ENCODE measurements around the gene PPP4R1. TPM values are rescaled to one million over a fixed set of nuclear protein-coding genes. Genes with fewer than 3 reads are reported as not detected.

PPP4R1 gene
- total RNA-seq, 1 experiment from 2014 or later = 106 TPM

DNA sequence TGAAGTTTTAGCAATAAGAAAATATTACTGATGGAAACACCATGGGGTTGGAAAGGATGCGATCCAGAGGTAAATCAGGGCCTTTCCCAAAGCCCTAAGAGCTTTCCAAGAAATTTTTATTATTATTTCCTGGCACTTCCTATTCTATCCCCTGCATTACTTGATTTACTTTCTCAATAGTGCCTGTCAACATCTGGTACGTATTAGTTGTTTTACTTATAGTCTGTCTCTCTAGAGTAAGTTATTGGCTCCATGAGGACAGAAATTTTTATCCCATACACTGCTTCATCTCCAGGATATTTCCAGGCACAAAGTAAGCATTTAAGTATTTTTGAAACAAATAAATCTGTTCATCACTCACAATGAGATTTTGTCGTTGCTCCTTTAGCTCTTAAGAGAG is 18.1 kb downstream of the PPP4R1 start:
- no peak for TF ChIP-seq CTCF (conservative IDR thresholded peaks at IDR 0.05)
- H3K4ac ChIP-seq (ENCODE audit: low read depth, low read length) = no peak overlapping the region
- H3K9ac ChIP-seq (ENCODE audit: extremely low read depth, insufficient read length, low read length) = no peak overlapping the region
- no peaks in the 10 kb centered on the region for H3K27me3 ChIP-seq (ENCODE audit: insufficient read depth, low read length)
- no peak overlapping the region for H2AK5ac ChIP-seq (ENCODE audit: insufficient read length, low read length)
- H3K23me2 ChIP-seq (ENCODE audit: insufficient read length, low read depth, low read length, poor library complexity, severe bottlenecking) = no peaks in the 10 kb centered on the region
- Mint-ChIP-seq H3K4me1 (peaks cover 6 to 17% of the 10 kb centered on the region in 2 experiments; a peak in 3 of 4 replicates), H3K36me3 (ENCODE audit: insufficient read depth in 1 of 3, low read depth in 3 of 3) (peaks cover 12 to 32% (median 24%) of the 10 kb centered on the region in 3 experiments), H3K27me3 (ENCODE audit: low read depth) (no peaks in the 10 kb centered on the region), H3K4me3 (no peak overlapping the region), H3K9me3 (peaks cover 8 to 14% of the 10 kb centered on the region in 2 experiments), H3K27ac (peak overlapping the region in 1 of 3 experiments; percentile 6; a peak in 1 of 7 replicates)
- no peak overlapping the region for H2AFZ ChIP-seq (ENCODE audit: low read length)
- no peak overlapping the region for H3K23ac ChIP-seq (ENCODE audit: insufficient read length, low read depth, low read length)
- no peak overlapping the region for H3T11ph ChIP-seq (ENCODE audit: low read length)
- H4K8ac ChIP-seq (replicated peaks; ENCODE audit: insufficient read length, low read depth, low read length) = no peak overlapping the region
- no peak for DNase-seq
- H3K18ac ChIP-seq (ENCODE audit: insufficient read length, low read depth, low read length) = no peak overlapping the region
- H4K20me1 ChIP-seq (ENCODE audit: control insufficient read depth, insufficient read depth, insufficient read length) = no peaks in the 10 kb centered on the region
- no peak overlapping the region for H4K91ac ChIP-seq (ENCODE audit: insufficient read length, low read depth, low read length)
- H3K79me2 ChIP-seq (ENCODE audit: insufficient read depth, low read length) = peaks cover 4% of the 10 kb centered on the region
- WGBS (ENCODE audit: extremely low coverage, insufficient read length, low lambda C conversion rate) = no CpG with 5 or more reads among the region's 3 CpGs
- H2BK12ac ChIP-seq (ENCODE audit: insufficient read length, low read depth, low read length) = no peak overlapping the region
- no peak overlapping the region for H3K56ac ChIP-seq (ENCODE audit: insufficient read length, low read depth, low read length)
- H3K79me1 ChIP-seq (ENCODE audit: insufficient read depth, low read depth, low read length, poor library complexity, severe bottlenecking) = peaks cover 4% of the 10 kb centered on the region
- H2BK120ac ChIP-seq (ENCODE audit: low read depth, low read length, poor library complexity, severe bottlenecking) = no peak overlapping the region
- H3K4me2 ChIP-seq (ENCODE audit: insufficient read depth, insufficient read length, low read length) = no peak overlapping the region
- H2BK15ac ChIP-seq (ENCODE audit: low read depth, low read length) = no peak overlapping the region
- H3K27ac ChIP-seq (ENCODE audit: insufficient read length, low read depth, low read length) = no peak overlapping the region
- no peak overlapping the region for H2BK20ac ChIP-seq (ENCODE audit: low read depth, low read length, poor library complexity, severe bottlenecking)
- H4K5ac ChIP-seq (ENCODE audit: insufficient read length, low read depth, low read length) = no peak overlapping the region
- H3K9me3 ChIP-seq (ENCODE audit: control insufficient read depth, low read depth, low read length) = no peaks in the 10 kb centered on the region
- H3K4me1 ChIP-seq (ENCODE audit: insufficient read depth, low read length) = no peaks in the 10 kb centered on the region
- H3K14ac ChIP-seq (ENCODE audit: insufficient read depth, low read length) = no peak overlapping the region
- H2BK5ac ChIP-seq (ENCODE audit: insufficient read length, low read length) = no peak overlapping the region

All from H9 (cell line).